IPS-NIHi7 (cell line): ENCODE data around the gene KPNA3.
"Not testable (repeated sequence)": the region's sequence is repeated elsewhere in the genome, so short reads cannot be mapped to it uniquely, and the experiment has no call there.

Source experiments
- DNase-seq: peaks from one replicate; pipeline ENCODE4 v3.0.0; 2012; ENCODE audit warnings: mixed read lengths; ENCODE audit errors: extremely low spot score

The KPNA3 gene

GRCh38 chr13:49792550-49793324, at the start of gene KPNA3:
Gene KPNA3 (minus strand): TSS chr13:49792682. CDS start chr13:49792506, 176 bp downstream.
- DNase-seq = peak; percentile 94

DNA sequence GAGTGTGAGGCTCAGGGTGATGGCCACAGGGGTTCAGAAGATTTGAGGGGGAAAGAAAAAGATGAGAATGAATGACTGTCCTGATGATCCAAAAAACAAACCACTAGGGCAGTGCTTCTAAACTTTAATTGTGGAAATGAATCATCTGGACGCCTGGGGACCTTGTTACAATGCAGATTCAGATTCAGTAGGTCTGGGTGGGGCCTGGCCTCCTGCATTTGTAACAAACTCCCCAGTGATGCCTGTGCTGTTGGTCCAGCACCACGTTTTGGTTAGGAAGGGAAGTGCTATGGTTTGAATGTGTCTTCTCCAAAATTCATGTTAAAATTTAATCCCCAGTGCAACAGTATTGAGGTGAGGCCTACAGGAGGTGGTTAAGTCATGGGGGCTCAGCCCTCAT, 49.5 kb upstream of the KPNA3 start:
- DNase-seq = no peak

- no peak for DNase-seq
Observed at GRCh38 chr13:49840675-49841074, 48.2 kb upstream of the KPNA3 start.

DNA sequence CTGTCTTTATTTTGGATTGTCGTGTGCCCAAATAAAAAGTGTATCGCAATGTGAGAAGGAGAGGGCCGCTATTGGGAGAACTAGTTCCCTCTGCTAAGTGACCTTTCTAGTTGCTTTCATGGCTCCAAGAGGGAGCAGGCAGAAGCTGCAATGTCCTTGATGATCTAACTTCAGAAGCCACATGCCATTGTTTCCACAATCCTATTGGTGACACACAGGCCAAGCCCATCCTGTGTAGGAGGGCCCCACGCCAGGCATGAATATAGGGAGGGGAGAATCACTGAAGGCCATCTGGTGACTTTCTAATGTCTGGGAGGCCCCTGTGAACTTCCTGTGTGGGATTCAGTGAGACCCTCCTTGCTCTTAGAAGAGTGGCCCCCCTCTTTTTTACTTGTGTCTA, 47.8 kb upstream of the KPNA3 start:
- DNase-seq = no peak

- DNase-seq = no peak
Observed at GRCh38 chr13:49838989-49839388, 46.5 kb upstream of the KPNA3 start.

GRCh38 chr13:49836516-49836915, 44.0 kb upstream of the KPNA3 start:
- peak; percentile 49 for DNase-seq

GRCh38 chr13:49833402-49833801, 40.9 kb upstream of the KPNA3 start:
- DNase-seq = no peak

DNA sequence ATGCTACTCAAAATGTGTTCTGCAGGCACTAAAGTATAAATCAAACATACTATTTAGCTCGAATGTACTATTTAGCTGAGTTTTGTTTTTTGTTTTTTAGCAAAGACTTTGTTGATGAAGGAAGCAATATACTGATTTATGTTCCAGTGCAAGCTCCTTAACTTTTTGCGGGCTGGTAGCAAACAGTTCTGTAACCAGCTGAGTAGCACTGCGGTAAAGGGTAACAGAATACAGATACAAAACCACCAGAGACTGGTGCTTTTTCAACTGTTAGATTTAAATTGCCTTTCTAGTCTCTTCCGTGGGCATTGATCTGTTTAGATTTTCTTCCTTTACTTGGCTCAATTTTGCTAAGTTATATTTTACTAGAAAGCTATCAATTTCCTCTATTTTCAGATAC, 39.0 kb upstream of the KPNA3 start:
- no peak for DNase-seq

- DNase-seq = no peak
Observed at GRCh38 chr13:49830721-49831120, 38.2 kb upstream of the KPNA3 start.

- DNase-seq = no peak
Observed at GRCh38 chr13:49829715-49830114, 37.2 kb upstream of the KPNA3 start.

DNA sequence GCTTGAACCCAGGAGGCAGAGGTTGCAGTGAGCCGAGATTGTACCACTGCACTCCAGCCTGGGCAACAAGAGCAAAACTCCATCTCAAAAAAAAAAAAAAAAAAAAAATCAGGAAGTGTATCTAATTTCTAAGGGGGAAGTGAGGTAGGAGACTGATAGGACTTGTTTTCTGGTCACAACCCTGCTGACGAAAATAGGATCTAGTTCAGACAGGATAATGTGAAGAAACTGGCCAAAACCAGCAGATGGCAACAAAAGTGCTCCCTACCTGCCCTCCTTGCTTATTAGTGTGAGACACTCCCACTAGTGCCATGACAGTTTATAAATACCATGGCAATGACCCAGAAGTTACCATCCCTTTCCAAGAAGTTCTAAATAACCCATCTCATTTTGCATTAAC, 36.0 kb upstream of the KPNA3 start:
- no peak for DNase-seq

GRCh38 chr13:49827891-49828290, 35.4 kb upstream of the KPNA3 start:
- no peak for DNase-seq

GRCh38 chr13:49827336-49827735, 34.9 kb upstream of the KPNA3 start:
- DNase-seq = no peak

- DNase-seq = no peak
Observed at GRCh38 chr13:49821216-49822009, 28.9 kb upstream of the KPNA3 start.

DNA sequence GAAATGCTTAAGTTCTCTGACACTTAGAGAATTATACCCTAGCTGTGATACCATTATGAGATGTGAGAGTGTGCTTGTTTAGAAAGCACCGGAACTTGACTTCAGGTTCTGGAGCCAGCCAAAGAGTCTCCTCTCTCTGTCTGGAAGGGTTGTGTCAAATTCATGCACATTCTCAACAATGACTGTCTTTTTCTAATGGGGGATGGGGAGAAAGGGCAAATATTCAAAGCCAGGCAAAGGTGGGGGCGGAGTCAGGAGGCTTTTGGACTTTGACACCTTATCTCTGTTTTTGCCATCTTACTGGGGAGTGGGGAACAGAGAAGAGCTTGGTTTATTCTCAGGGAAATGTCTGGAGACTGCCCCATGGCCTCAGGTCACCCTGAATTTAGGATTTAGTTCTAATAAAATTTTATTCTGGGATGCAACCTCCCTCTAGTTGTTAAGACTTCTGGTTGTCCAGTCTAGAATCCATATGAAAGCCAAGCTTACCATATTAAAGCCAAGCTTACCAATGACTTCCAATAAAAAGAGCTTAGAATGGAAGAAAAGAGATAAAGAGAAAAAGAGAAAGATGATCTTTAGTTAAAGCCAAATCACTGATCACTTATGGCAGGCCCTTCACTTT, 28.2 kb upstream of the KPNA3 start:
- no peak for DNase-seq

GRCh38 chr13:49816047-49816446, 23.6 kb upstream of the KPNA3 start:
- DNase-seq = not testable (repeated sequence)

DNA sequence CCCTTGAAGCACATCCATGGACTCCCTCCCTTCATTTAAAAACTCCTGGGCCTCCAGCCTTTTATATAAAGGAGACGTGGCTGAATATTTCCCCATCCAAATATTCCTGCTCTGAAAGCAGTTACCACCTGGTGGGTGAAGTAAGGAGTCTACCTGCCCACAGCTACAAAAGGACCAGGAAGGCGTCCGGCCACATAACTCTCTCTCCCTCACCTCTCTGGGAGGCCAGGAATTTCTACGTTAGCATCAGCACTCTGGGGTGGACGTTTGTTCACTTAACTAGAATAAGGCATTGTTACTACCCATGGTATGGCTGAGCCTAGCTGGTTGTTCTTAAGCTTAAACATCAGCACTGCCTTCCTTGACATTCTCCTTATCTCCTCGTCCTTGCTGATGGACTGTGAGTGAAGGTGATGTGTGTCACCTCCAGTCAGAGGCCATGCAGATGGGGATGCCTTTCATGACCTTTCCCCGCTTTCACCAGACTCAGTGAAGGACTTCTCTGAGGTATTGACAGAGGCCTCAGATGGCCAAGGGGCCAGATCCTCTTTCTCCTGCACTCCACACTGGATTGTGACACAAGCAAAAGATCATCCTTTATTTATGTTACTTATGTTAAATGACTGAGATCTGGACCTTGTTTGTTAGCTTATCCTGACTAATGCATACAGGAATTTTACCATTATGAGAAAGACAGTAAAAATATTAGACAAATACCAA, 22.2 kb upstream of the KPNA3 start:
- DNase-seq = no peak

- no peak for DNase-seq
Observed at GRCh38 chr13:49812812-49813211, 20.3 kb upstream of the KPNA3 start.

DNA sequence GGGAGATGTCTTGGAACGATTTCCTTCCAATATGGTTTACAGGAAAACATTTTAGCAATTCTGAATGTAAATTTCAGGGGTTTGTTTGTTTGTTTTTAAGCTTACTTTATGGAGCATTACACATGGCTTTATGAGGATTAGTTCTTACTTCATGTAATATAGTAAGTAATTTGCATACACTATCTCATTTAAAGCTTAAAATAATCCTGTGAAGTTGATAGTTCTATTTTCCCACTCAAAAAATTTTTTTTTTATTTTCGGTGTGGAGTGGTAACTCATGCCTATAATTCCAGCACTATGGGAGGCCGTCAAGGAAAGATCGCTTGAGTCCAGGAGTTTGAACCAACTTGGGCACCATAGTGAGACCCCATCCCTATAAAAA, 19.0 kb upstream of the KPNA3 start:
- no peak for DNase-seq

DNA sequence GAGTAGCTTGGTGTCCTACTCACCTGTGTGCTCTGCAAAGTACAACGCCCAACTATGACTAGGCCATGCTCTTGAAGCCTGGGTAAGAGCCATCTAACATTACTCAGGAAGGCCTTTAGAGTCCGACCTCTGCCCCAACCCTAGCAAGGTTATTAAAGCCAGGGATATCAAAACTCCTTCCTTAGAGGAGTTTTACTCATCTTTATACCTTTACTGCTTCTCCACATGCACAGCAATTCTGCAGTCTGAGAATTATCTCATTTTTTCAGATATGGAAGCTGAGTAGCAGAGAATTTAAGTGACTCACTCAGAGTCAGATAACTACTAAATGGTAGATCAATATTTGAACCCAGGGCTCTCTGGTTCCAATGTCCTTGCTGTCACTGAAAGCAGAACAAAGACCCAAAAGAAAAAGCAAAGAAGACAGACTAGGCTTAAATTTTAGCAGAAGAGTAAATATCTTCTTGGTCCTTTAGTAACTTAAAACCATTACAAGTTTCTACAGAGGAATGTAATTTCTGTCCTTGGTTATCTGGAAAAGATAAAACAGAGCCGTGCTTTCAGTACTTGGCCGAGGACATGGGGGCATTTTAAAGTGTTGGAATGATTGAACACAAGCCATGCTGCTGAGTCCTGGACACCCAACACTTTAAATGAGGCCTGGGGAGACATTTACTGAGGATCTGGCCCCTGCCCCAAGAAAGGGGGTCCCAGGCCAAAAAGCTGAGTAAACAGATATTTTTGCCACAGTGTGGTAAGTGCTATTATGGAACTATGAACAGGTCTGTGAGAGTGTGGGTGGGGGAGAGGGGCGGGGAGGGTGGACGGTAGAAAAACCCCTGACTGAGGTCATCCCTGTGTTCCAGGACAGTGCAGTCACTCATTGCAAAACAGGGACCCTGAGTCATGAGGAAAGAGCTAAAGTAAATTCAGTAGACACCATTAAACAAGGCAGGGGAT, 18.4 kb upstream of the KPNA3 start:
- DNase-seq = no peak

- DNase-seq = no peak
Observed at GRCh38 chr13:49807681-49808080, 15.2 kb upstream of the KPNA3 start.
